Skeletal muscle satellite cell (primary cell): ENCODE data around the gene ZNRF4.
"Not testable (repeated sequence)": the region's sequence is repeated elsewhere in the genome, so short reads cannot be mapped to it uniquely, and the experiment has no call there.

ENCODE experiments used
- H3K27me3 ChIP-seq: 2 replicates; pipeline ENCODE4 v1.7.0; 2013; ENCODE audit warnings: low read length; ENCODE audit not compliant: control insufficient read depth, insufficient read depth
- H3K36me3 ChIP-seq: 2 replicates; pipeline ENCODE4 v1.7.0; 2013; ENCODE audit warnings: mild to moderate bottlenecking, control low read depth, low read length; ENCODE audit not compliant: insufficient read depth
- H3K4me1 ChIP-seq: 2 replicates; pipeline ENCODE4 v1.7.0; 2013; ENCODE audit warnings: low read length; ENCODE audit not compliant: control insufficient read depth, insufficient read depth
- H3K4me2 ChIP-seq: 2 replicates; pipeline ENCODE4 v1.7.0; 2013; ENCODE audit warnings: mild to moderate bottlenecking, low read length
- H3K4me3 ChIP-seq: 2 replicates; pipeline ENCODE4 v1.7.0; 2013; ENCODE audit warnings: low read length
- H3K9ac ChIP-seq: 2 replicates; pipeline ENCODE4 v1.7.0; 2013; ENCODE audit warnings: mild to moderate bottlenecking, low read depth, low read length, moderate library complexity
- H3K9me3 ChIP-seq: replicated peaks from 2 replicates; pipeline ENCODE4 v1.7.0; 2013; ENCODE audit warnings: mild to moderate bottlenecking, control low read depth, low read length

Gene ZNRF4

GRCh38 chr19:5478241-5478924, 23.2 kb downstream of the ZNRF4 start:
- no peaks in the 10 kb centered on the region for H3K36me3 ChIP-seq
- H3K9me3 ChIP-seq: peaks cover 7% of the 10 kb centered on the region
- H3K4me2 ChIP-seq: no peak overlapping the region
- H3K4me1 ChIP-seq: no peaks in the 10 kb centered on the region
- H3K4me3 ChIP-seq: no peak overlapping the region
- H3K27me3 ChIP-seq: peaks cover 42% of the 10 kb centered on the region
- no peak overlapping the region for H3K9ac ChIP-seq

- Histone ChIP-seq H3K4me2 (no peak overlapping the region), H3K4me1 (no peaks in the 10 kb centered on the region), H3K4me3 (no peak overlapping the region), H3K9ac (no peak overlapping the region), H3K9me3 (peaks cover 7% of the 10 kb centered on the region), H3K27me3 (peaks cover 39% of the 10 kb centered on the region), H3K36me3 (no peaks in the 10 kb centered on the region)
Observed at GRCh38 chr19:5478925-5479588, 23.8 kb downstream of the ZNRF4 start.

GRCh38 chr19:5479958-5480357, 24.7 kb downstream of the ZNRF4 start:
- peaks cover 48% of the 10 kb centered on the region for H3K27me3 ChIP-seq
- no peak overlapping the region for H3K4me3 ChIP-seq
- H3K4me1 ChIP-seq: no peaks in the 10 kb centered on the region
- no peak overlapping the region for H3K4me2 ChIP-seq
- peaks cover 7% of the 10 kb centered on the region for H3K9me3 ChIP-seq
- no peak overlapping the region for H3K9ac ChIP-seq
- H3K36me3 ChIP-seq: no peaks in the 10 kb centered on the region

GRCh38 chr19:5480427-5480836, 25.2 kb downstream of the ZNRF4 start:
- H3K9ac ChIP-seq: no peak overlapping the region
- no peaks in the 10 kb centered on the region for H3K4me1 ChIP-seq
- H3K4me3 ChIP-seq: no peak overlapping the region
- no peak overlapping the region for H3K4me2 ChIP-seq
- H3K9me3 ChIP-seq: peaks cover 7% of the 10 kb centered on the region
- H3K27me3 ChIP-seq: peaks cover 52% of the 10 kb centered on the region
- H3K36me3 ChIP-seq: no peaks in the 10 kb centered on the region

- Histone ChIP-seq H3K9me3 (peaks cover 7% of the 10 kb centered on the region), H3K27me3 (peaks cover 57% of the 10 kb centered on the region), H3K4me2 (no peak overlapping the region), H3K36me3 (no peaks in the 10 kb centered on the region), H3K9ac (no peak overlapping the region), H3K4me3 (no peak overlapping the region), H3K4me1 (no peaks in the 10 kb centered on the region)
Observed at GRCh38 chr19:5481957-5482356, 26.7 kb downstream of the ZNRF4 start.

- H3K9ac ChIP-seq: no peak overlapping the region
- H3K9me3 ChIP-seq: peaks cover 7% of the 10 kb centered on the region
- H3K4me1 ChIP-seq: no peaks in the 10 kb centered on the region
- no peaks in the 10 kb centered on the region for H3K36me3 ChIP-seq
- H3K27me3 ChIP-seq: peaks cover 41% of the 10 kb centered on the region
- no peak overlapping the region for H3K4me2 ChIP-seq
- no peak overlapping the region for H3K4me3 ChIP-seq
Observed at GRCh38 chr19:5484398-5485285, 29.4 kb downstream of the ZNRF4 start.

- Histone ChIP-seq H3K9ac (no peak overlapping the region), H3K4me3 (no peak overlapping the region), H3K9me3 (peaks cover 7% of the 10 kb centered on the region), H3K4me1 (no peaks in the 10 kb centered on the region), H3K4me2 (no peak overlapping the region), H3K36me3 (no peaks in the 10 kb centered on the region), H3K27me3 (peaks cover 45% of the 10 kb centered on the region)
Observed at GRCh38 chr19:5485286-5485636, 30.0 kb downstream of the ZNRF4 start.

- H3K27me3 ChIP-seq: peaks cover 46% of the 10 kb centered on the region
Observed at GRCh38 chr19:5485658-5486057, 30.4 kb downstream of the ZNRF4 start.

GRCh38 chr19:5487222-5487621, 32.0 kb downstream of the ZNRF4 start:
- Histone ChIP-seq H3K36me3 (no peaks in the 10 kb centered on the region), H3K9ac (no peak overlapping the region), H3K4me1 (no peaks in the 10 kb centered on the region), H3K4me2 (no peak overlapping the region), H3K27me3 (peaks cover 58% of the 10 kb centered on the region), H3K9me3 (peaks cover 1% of the 10 kb centered on the region), H3K4me3 (no peak overlapping the region)

More at GRCh38 chr19:5485658-5486057, 30.4 kb downstream of the ZNRF4 start:
- H3K4me1 ChIP-seq, H3K9me3 ChIP-seq, H3K9ac ChIP-seq, H3K36me3 ChIP-seq, H3K4me3 ChIP-seq, H3K4me2 ChIP-seq: not testable (repeated sequence)

- no peaks in the 10 kb centered on the region for H3K9me3 ChIP-seq
- H3K27me3 ChIP-seq: peaks cover 61% of the 10 kb centered on the region
- no peak overlapping the region for H3K4me2 ChIP-seq
- no peaks in the 10 kb centered on the region for H3K36me3 ChIP-seq
- H3K4me3 ChIP-seq: no peak overlapping the region
- no peaks in the 10 kb centered on the region for H3K4me1 ChIP-seq
- no peak overlapping the region for H3K9ac ChIP-seq
Observed at GRCh38 chr19:5489551-5489950, 34.3 kb downstream of the ZNRF4 start.

- Histone ChIP-seq H3K4me1 (no peaks in the 10 kb centered on the region), H3K36me3 (no peaks in the 10 kb centered on the region), H3K9ac (no peak overlapping the region), H3K9me3 (no peaks in the 10 kb centered on the region), H3K27me3 (peaks cover 49% of the 10 kb centered on the region), H3K4me2 (no peak overlapping the region), H3K4me3 (no peak overlapping the region)
Observed at GRCh38 chr19:5491565-5491964, 36.3 kb downstream of the ZNRF4 start.
